ENCODE data around the gene PSMB11.

Gene PSMB11

GRCh38 chr14:23091294-23092225 is 49.5 kb downstream of the PSMB11 start:
- DNase-seq = no peak

- DNase-seq = no peak
Observed at GRCh38 chr14:23093104-23093503, 51.1 kb downstream of the PSMB11 start.

- DNase-seq = no peak
Observed at GRCh38 chr14:23093526-23093925, 51.5 kb downstream of the PSMB11 start.

Measured in activated CD4-positive, alpha-beta T cell treated with anti-CD3 and anti-CD28 coated beads for 1 hour (primary cell).